K562 (cell line): ENCODE data around the gene ZNF154. TPM values are rescaled to one million over a fixed set of nuclear protein-coding genes. Genes with fewer than 3 reads are reported as not detected.

Experiments
- ATAC-seq: fragments of 200-7000 bp; cut with Tn5 transposase; 3 replicates; pipeline ENCODE4 v1.9.1; 2020; ENCODE audit warnings: moderate library complexity
- BruUV-seq: library from RNA; stranded (reverse); fragments of 400-500 nt; replicated peaks from 2 replicates; lab custom pipeline; 2021; lab: Mats Ljungman, UMichigan
- CTCF ChIA-PET: fragments of 300-600 bp; formaldehyde crosslinking; extraction: SDS; loops from one replicate; lab custom pipeline; 2021; ENCODE audit warnings: low intra/inter-chr PET ratio; lab: Yijun Ruan, JAX
- POLR2A ChIA-PET: fragments of 300-600, 350-650 bp; sonication (Branson Sonifier 250); formaldehyde crosslinking; extraction: SDS; loops from one replicate; lab custom pipeline; 2021; ENCODE audit warnings: antibody characterized with exemption, inconsistent platforms; lab: Yijun Ruan, JAX
- DNase-seq, 4 experiments: peaks; one replicate each; pipeline versions ENCODE4 v3.0.0 to v3.0.0-alpha.2; 2011 to 2018; ENCODE audit warnings: low spot score in 3 of 4, mixed read lengths in 3 of 4; ENCODE audit errors: extremely low read depth in 1 of 4
- FAIRE-seq: peaks from 2 replicates; lab custom pipeline; 2011; peaks lifted over from hg19 to GRCh38; lab: Jason Lieb, UNC
- H2AFZ ChIP-seq: 2 replicates; pipeline ENCODE4 v1.6.0; 2011; ENCODE audit warnings: low read depth, low read length, control low read depth, inconsistent platforms
- H3K27ac ChIP-seq: fragments of 200-600 bp; 3 replicates; pipeline ENCODE4 v1.8.0; 2011; ENCODE audit warnings: low read depth, mild to moderate bottlenecking, control low read depth, inconsistent platforms, low read length, moderate library complexity, mixed read lengths; ENCODE audit errors: extremely low read depth
- H3K27me3 ChIP-seq, 2 experiments: fragments of 300-600 bp in 1 of 2; 2 replicates in 1 of 2; 3 replicates in 1 of 2; pipeline versions ENCODE4 v1.6.0 to v1.8.0; 2011; ENCODE audit warnings: inconsistent platforms in 2 of 2, low read length in 2 of 2, mild to moderate bottlenecking in 1 of 2, mixed read lengths in 1 of 2, moderate library complexity in 1 of 2; ENCODE audit not compliant: control insufficient read depth in 2 of 2, insufficient read depth in 2 of 2
- H3K36me3 ChIP-seq: fragments of 300-600 bp; 3 replicates; pipeline ENCODE4 v1.8.0; 2011; ENCODE audit warnings: mild to moderate bottlenecking, low read length, inconsistent platforms; ENCODE audit not compliant: control insufficient read depth, insufficient read depth
- H3K4me1 ChIP-seq, 2 experiments: fragments of 200-600 bp in 1 of 2; replicated peaks in 1 of 2; 2 replicates in 1 of 2; 3 replicates in 1 of 2; pipeline versions ENCODE4 v1.5.1 to v1.8.0; 2011; ENCODE audit warnings: inconsistent platforms in 2 of 2, low read length in 2 of 2, mild to moderate bottlenecking in 1 of 2, mixed read lengths in 1 of 2, moderate library complexity in 1 of 2; ENCODE audit not compliant: control insufficient read depth in 2 of 2, insufficient read depth in 2 of 2
- H3K4me2 ChIP-seq: 2 replicates; pipeline ENCODE4 v1.6.1; 2011; ENCODE audit warnings: low read length, control low read depth, inconsistent platforms, mixed read lengths; ENCODE audit not compliant: insufficient read depth
- H3K4me3 ChIP-seq: fragments of 200-600 bp; sonication (generic), shearing (Covaris generic); 2 replicates; pipeline ENCODE4 v1.5.1; 2016; ENCODE audit warnings: control low read depth, inconsistent platforms
- H3K79me2 ChIP-seq: fragments of 200-600 bp; 3 replicates; pipeline ENCODE4 v1.8.0; 2011; ENCODE audit warnings: low read length, inconsistent platforms; ENCODE audit not compliant: control insufficient read depth, insufficient read depth
- H3K9ac ChIP-seq, 2 experiments: 2 replicates each; pipeline versions ENCODE4 v1.6.0 to v1.6.1; 2011; ENCODE audit warnings: low read depth in 2 of 2, low read length in 2 of 2, control low read depth in 1 of 2, inconsistent platforms in 1 of 2, mild to moderate bottlenecking in 1 of 2, mixed read lengths in 1 of 2; ENCODE audit not compliant: insufficient read depth in 1 of 2
- H3K9me1 ChIP-seq: one replicate; pipeline ENCODE4 v1.6.0; 2011; ENCODE audit warnings: inconsistent platforms, mild to moderate bottlenecking, low read length, moderate library complexity; ENCODE audit not compliant: control insufficient read depth, insufficient read depth
- H3K9me3 ChIP-seq: replicated peaks from 2 replicates; pipeline ENCODE4 v1.5.1; 2011; ENCODE audit warnings: low read depth, low read length, inconsistent platforms; ENCODE audit not compliant: control insufficient read depth, insufficient read depth
- H4K20me1 ChIP-seq: replicated peaks from 2 replicates; pipeline ENCODE4 v1.6.1; 2011; ENCODE audit warnings: low read length, inconsistent platforms, mixed read lengths; ENCODE audit not compliant: control insufficient read depth, insufficient read depth
- AFF1 ChIP-seq, 2 experiments: fragments of 450-650 bp; IDR thresholded peaks; 2 replicates each; pipeline ENCODE4 v1.6.1; 2018; ENCODE audit warnings: mild to moderate bottlenecking in 2 of 2, low read depth in 1 of 2; ENCODE audit not compliant: partially characterized antibody in 2 of 2
- BCOR ChIP-seq: fragments of 450-650 bp; IDR thresholded peaks from 2 replicates; pipeline ENCODE4 v1.6.1; 2016
- CSDE1 ChIP-seq, 2 experiments: fragments of 450-650 bp; IDR thresholded peaks; 2 replicates each; pipeline ENCODE4 v1.6.1; 2016; ENCODE audit warnings: mild to moderate bottlenecking in 1 of 2
- EHMT2 ChIP-seq: fragments of 450-650 bp; IDR thresholded peaks from 2 replicates; pipeline ENCODE4 v1.6.1; 2018; ENCODE audit warnings: antibody characterized with exemption
- FOXJ3 ChIP-seq: sonication (generic); formaldehyde crosslinking; IDR thresholded peaks from 2 replicates; pipeline ENCODE4 v1.4.0; 2020; ENCODE audit warnings: mild to moderate bottlenecking, missing genetic modification reagents
- GABPA ChIP-seq: fragments of 200-800 bp; sonication (Bioruptor generic); conservative IDR thresholded peaks from 2 replicates; pipeline ENCODE4 v1.6.1; 2016; ENCODE audit warnings: low read depth, missing genetic modification characterization, missing compliant biosample characterization
- MNT ChIP-seq, 2 experiments: fragments of 450-650 bp; conservative IDR thresholded peaks; 2 replicates each; pipeline ENCODE4 v1.6.1; 2017; ENCODE audit warnings: mild to moderate bottlenecking in 2 of 2, moderate library complexity in 2 of 2
- MXI1 ChIP-seq: IDR thresholded peaks from 2 replicates; pipeline ENCODE4 v1.6.1; 2011; ENCODE audit warnings: low read depth, mild to moderate bottlenecking, improper control_type of control experiment, low read length
- PHB ChIP-seq: fragments of 250-450 bp; sonication (Bioruptor Pico); IDR thresholded peaks from 2 replicates; pipeline ENCODE4 v1.5.0; 2021
- SUPT5H ChIP-seq: fragments of 450-650 bp; IDR thresholded peaks from 2 replicates; pipeline ENCODE4 v1.6.1; 2016
- TFE3 ChIP-seq: fragments of 450-650 bp; formaldehyde crosslinking; IDR thresholded peaks from 2 replicates; pipeline ENCODE4 v1.4.0; 2020; ENCODE audit warnings: mild to moderate bottlenecking, mixed read lengths
- ZNF277 ChIP-seq: fragments of 250-450 bp; sonication (Bioruptor Pico); IDR thresholded peaks from 2 replicates; pipeline ENCODE4 v1.8.0; 2022; ENCODE audit warnings: inconsistent platforms, mild to moderate bottlenecking, moderate library complexity, borderline replicate concordance
- WGBS: fragments of 100-300 bp; shearing (Covaris generic); methylation state at CpG from one replicate; pipeline ENCODE4 v1.1.6; 2016; ENCODE audit warnings: low coverage, mixed read lengths; ENCODE audit not compliant: insufficient coverage; ENCODE audit errors: missing lambda C conversion rate; 5-methylcytosine and 5-hydroxymethylcytosine counted together
- in situ Hi-C: fragments of 300-500 bp; cut with MboI; formaldehyde crosslinking; loops from 4 replicates; pipeline ENCODE4 v1.15.0; 2018; ENCODE audit warnings: inconsistent platforms, mixed read lengths
- intact Hi-C: fragments of 100-400 bp; cut with micrococcal nuclease; formaldehyde crosslinking; loops from 2 replicates; pipeline ENCODE4 v1.14.2; 2022
- polyA plus RNA-seq, 8 experiments: library from polyadenylated mRNA; depleted of rRNA in 4 of 8; stranded (reverse) in 5 of 8; unstranded in 3 of 8; fragments of >200 nt; fragmentation: Nextera tagmentation in 2 of 8; fragmentation: Illumina TruSeq in 1 of 8; extraction: Ambion mirVana in 2 of 8; extraction: Trizol in 1 of 8; gene quantifications; 2 replicates each; pipeline versions ENCODE4 v1.2.1 to v1.2.3, GENCODE V29; 2011 to 2014; ENCODE audit warnings: inconsistent platforms in 1 of 8, missing spikeins in 1 of 8
- total RNA-seq, 7 experiments: library from RNA; depleted of rRNA in 6 of 7; stranded (reverse); fragments of >200 nt in 6 of 7; fragmentation: Illumina TruSeq in 2 of 7; extraction: Trizol in 2 of 7; gene quantifications; 2 replicates each; pipeline versions ENCODE4 v1.2.1 to v1.2.3, GENCODE V29; 2011 to 2021; ENCODE audit warnings: low replicate concordance in 1 of 7

Gene ZNF154
- total and polyA plus RNA-seq, 9 of the 15 experiments (the other 6 are each of a cell fraction or from before 2014, with no cell fraction given) = 0.06 to 0.11 (median 0.07) TPM; not detected in 6

GRCh38 chr19:57746580-57747471 is 37.8 kb upstream of the ZNF154 start, which contains the start of gene ZNF776:
Gene ZNF776, plus strand, starts transcription at chr19:57746815. Its CDS starts 244 bp downstream, at chr19:57747059.
- H3K4me1 ChIP-seq = peaks cover 4 to 6% of the 10 kb centered on the region in 2 experiments; a peak in 3 of 5 replicates
- peak within 1 kb of the TSS; percentile 84 for H3K4me3 ChIP-seq
- peaks cover 35% of the 10 kb centered on the region for H3K36me3 ChIP-seq
- ChIA-PET POLR2A (interaction anchor here (0.6 to 2.0 kb wide), 3 partner anchors 9 to 23 kb away, joined by 3 to 12 read pairs (median 5); partner anchors contain the start of gene ZNF586), CTCF (no interaction called here)
- H3K9me1 ChIP-seq = no peaks in the 10 kb centered on the region
- H3K9me3 ChIP-seq = peaks cover 11% of the 10 kb centered on the region; the same call in 1 of the 2 replicates
- peak within 1 kb of the TSS; percentile 95 for H3K4me2 ChIP-seq
- in situ Hi-C loops (no loop called here), intact Hi-C loops (no loop called here)
- ATAC-seq = peak; percentile 99
- no peaks in the 10 kb centered on the region; a peak in 1 of 5 replicates for H3K27me3 ChIP-seq
- peak within 1 kb of the TSS; percentile 83 for H3K27ac ChIP-seq
- no peaks in the 10 kb centered on the region for H4K20me1 ChIP-seq
- peak; percentile 99 for FAIRE-seq
- H3K9ac ChIP-seq = peak within 1 kb of the TSS; percentile 82 to 99
- peaks cover 28% of the 10 kb centered on the region for H3K79me2 ChIP-seq
- H2AFZ ChIP-seq = peak within 1 kb of the TSS; percentile 92
- peak; percentile 84 to 93 (median 88) for DNase-seq
- BruUV-seq = TSS peak; percentile 80
- 2% methylated on average over 51 of the region's 51 CpGs for WGBS
- peak in 1 of 2 experiments; percentile 91 for TF ChIP-seq AFF1 (IDR thresholded peaks at IDR 0.05; ENCODE audit: low read depth in 1 of 2, partially characterized antibody in 2 of 2)
- TF ChIP-seq CSDE1 (IDR thresholded peaks at IDR 0.05) = no peak
- no peak for TF ChIP-seq BCOR
- peak; percentile 51; the same call in 1 of the 2 replicates for TF ChIP-seq MXI1
- TF ChIP-seq GABPA = peak; percentile 96
- 0 out of 4 replicates have a peak, but pooled peaks of 1 of the 2 experiments have one; percentile 26 for TF ChIP-seq MNT (conservative IDR thresholded peaks at IDR 0.05)
- no peak for TF ChIP-seq PHB
- no peak for TF ChIP-seq TFE3
- TF ChIP-seq ZNF277 = no peak
- peak; percentile 84 for TF ChIP-seq SUPT5H
- TF ChIP-seq EHMT2 = peak; percentile 71; the same call in 1 of the 2 replicates
- no peak for TF ChIP-seq FOXJ3 (CRISPR knock-in tag)
